Activated T-cell treated with anti-CD3 and anti-CD28 coated beads, Interleukin-2, amount 50 U/mL, for 72 hours (primary cell): ENCODE measurements around the gene YBX1. TPM values are rescaled to one million over a fixed set of nuclear protein-coding genes. Genes with fewer than 3 reads are reported as not detected.

Source experiments
- ATAC-seq, 2 donors: fragments of 150-1000 bp; cut with Tn5 transposase; replicated peaks in 1 of 2; 2 replicates each; pipeline ENCODE4 v1.10.0; 2021; ENCODE audit warnings: moderate library complexity in 2 of 2, mild to moderate bottlenecking in 1 of 2
- DNase-seq, 2 donors: peaks; one replicate each; pipeline ENCODE4 v3.0.0; 2021 to 2022; ENCODE audit warnings: mixed read lengths in 1 of 2
- H3K27ac Mint-ChIP-seq: one replicate; pipeline ENCODE4 v1.8.0; 2022; ENCODE audit warnings: mild to moderate bottlenecking, moderate library complexity, mixed read lengths
- H3K27me3 Mint-ChIP-seq: one replicate; pipeline ENCODE4 v1.8.0; 2022; ENCODE audit warnings: low read depth, mixed read lengths
- H3K36me3 Mint-ChIP-seq, 2 donors: one replicate each; pipeline ENCODE4 v1.8.0; 2022; ENCODE audit warnings: mixed read lengths in 2 of 2, mild to moderate bottlenecking in 1 of 2; ENCODE audit not compliant: insufficient read depth in 2 of 2
- H3K4me1 Mint-ChIP-seq: one replicate; pipeline ENCODE4 v1.8.0; 2022; ENCODE audit warnings: low read depth, mixed read lengths
- H3K4me3 Mint-ChIP-seq, 2 donors: one replicate each; pipeline ENCODE4 v1.8.0; 2022; ENCODE audit warnings: mild to moderate bottlenecking in 2 of 2, mixed read lengths in 2 of 2, moderate library complexity in 2 of 2
- H3K9me3 Mint-ChIP-seq, 2 donors: one replicate each; pipeline ENCODE4 v1.8.0; 2022; ENCODE audit warnings: mixed read lengths in 2 of 2
- total RNA-seq, 2 donors: library from RNA; stranded (reverse); gene quantifications; one replicate each; pipeline ENCODE4 v1.2.3, GENCODE V29; 2022

YBX1 gene
- total RNA-seq = 100 to 1,000 TPM; 486 to 615 TPM

DNA sequence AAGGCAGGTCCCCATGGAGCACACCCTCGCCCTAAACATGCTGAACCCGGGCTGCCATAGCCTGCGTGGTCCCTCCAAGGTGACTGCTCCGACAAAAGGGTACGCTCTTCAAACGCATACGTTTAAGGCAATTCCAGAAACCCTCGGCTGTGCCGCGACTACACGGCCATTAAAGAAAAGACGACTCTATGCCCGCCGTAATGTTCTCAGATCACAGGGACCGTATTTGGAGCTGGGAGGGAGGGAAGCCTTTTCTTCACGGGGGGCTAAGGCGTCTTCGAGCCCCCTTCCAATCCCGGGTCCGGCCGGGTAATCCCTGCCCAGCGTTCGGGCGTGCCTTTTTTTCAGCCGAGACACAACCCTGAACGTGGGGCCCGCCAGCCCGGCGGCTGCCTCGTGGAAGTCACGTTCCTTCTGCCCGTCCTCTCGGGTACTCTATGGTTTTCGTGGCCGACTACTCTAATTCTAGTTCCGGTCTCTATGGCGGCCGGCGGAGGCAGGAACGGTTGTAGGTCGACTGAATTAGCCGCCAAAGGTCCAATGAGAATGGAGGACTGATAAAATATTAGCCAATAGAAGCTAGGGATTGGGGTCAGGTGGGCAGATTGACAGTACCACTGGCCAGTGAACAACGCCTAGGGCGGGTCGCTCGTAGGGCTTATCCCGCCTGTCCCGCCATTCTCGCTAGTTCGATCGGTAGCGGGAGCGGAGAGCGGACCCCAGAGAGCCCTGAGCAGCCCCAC lies at the start of gene YBX1:
Gene YBX1, plus strand, starts transcription at position 678 of the 743 bp plus-strand sequence. CDS start 148 bp downstream, outside the sequence.
- Mint-ChIP-seq H3K36me3 (peaks cover 16 to 19% of the 10 kb centered on the region in 2 donors), H3K9me3 (no peaks in the 10 kb centered on the region), H3K27ac (peak within 1 kb of the TSS; percentile 99), H3K4me1 (peaks cover 49% of the 10 kb centered on the region), H3K4me3 (peak within 1 kb of the TSS; percentile 95 to 99), H3K27me3 (no peaks in the 10 kb centered on the region)
- ATAC-seq = peak; percentile 92 to 93
- DNase-seq = peak; percentile 95 to 96

- Mint-ChIP-seq H3K27me3 (no peaks in the 10 kb centered on the region), H3K9me3 (no peaks in the 10 kb centered on the region), H3K4me1 (no peaks in the 10 kb centered on the region), H3K4me3 (no peak overlapping the region), H3K36me3 (no peaks in the 10 kb centered on the region), H3K27ac (no peak overlapping the region)
- DNase-seq (no peak), ATAC-seq (no peak)
These were observed 43.1 kb upstream of the YBX1 start for GRCh38 chr1:42639116-42639515.

DNA sequence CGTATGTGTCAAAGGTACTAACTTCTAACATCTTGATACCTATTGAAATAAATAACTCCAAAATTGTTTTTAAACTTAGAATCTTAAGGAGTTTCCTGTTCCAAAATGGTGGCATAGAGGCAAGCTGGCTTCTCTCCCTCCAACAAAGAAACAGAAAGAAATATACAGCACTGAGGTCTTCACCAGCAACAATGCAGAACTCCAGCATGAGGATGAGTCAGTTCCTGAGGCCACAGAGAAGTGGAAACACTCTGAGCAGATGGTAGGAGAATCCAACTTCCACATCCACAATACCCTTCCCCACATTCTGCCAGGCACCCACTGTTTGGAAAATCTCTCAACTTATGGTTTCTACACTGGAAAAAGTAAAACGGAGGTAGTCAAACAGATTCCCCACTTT lies 36.2 kb upstream of the YBX1 start:
- H3K36me3 Mint-ChIP-seq = peaks cover 3 to 5% of the 10 kb centered on the region in 2 donors
- no peak overlapping the region for H3K4me3 Mint-ChIP-seq
- H3K9me3 Mint-ChIP-seq = peaks cover 2 to 4% of the 10 kb centered on the region in 2 donors
- H3K4me1 Mint-ChIP-seq = no peaks in the 10 kb centered on the region
- ATAC-seq (no peak), DNase-seq (no peak)
- no peak overlapping the region for H3K27ac Mint-ChIP-seq
- no peaks in the 10 kb centered on the region for H3K27me3 Mint-ChIP-seq

DNA sequence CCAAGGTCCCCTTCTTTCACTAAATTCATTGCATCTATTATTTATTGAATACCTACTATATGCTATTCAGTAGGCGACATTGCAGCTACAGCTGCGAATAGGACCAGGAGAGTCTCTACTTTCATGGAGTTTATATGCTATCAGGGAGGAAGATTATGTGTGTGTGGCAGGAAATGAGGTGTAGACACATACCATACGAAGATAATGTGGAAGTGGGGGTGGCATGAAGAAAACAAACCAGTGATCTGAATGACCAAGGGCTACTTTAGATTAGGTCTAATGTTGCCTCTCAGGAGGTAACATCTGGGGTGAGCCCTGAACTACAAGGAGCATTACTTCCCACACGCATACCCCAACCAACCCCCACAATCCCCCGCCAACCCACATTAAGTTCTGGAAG lies 25.0 kb upstream of the YBX1 start:
- Mint-ChIP-seq H3K4me1 (peaks cover 45% of the 10 kb centered on the region), H3K4me3 (peak overlapping the region; percentile 98 to 99), H3K9me3 (no peaks in the 10 kb centered on the region), H3K27ac (peak overlapping the region; percentile 89), H3K36me3 (peaks cover 12 to 16% of the 10 kb centered on the region in 2 donors), H3K27me3 (no peaks in the 10 kb centered on the region)
- ATAC-seq = no peak
- DNase-seq = no peak

- peaks cover 45% of the 10 kb centered on the region for H3K4me1 Mint-ChIP-seq
- H3K9me3 Mint-ChIP-seq = no peaks in the 10 kb centered on the region
- peak within 1 kb of the TSS; percentile 98 to 99 for H3K4me3 Mint-ChIP-seq
- H3K36me3 Mint-ChIP-seq = peaks cover 12 to 21% of the 10 kb centered on the region in 2 donors
- ATAC-seq (peak; percentile 97), DNase-seq (peak; percentile 94 to 97)
- H3K27ac Mint-ChIP-seq = peak within 1 kb of the TSS; percentile 89
- no peaks in the 10 kb centered on the region for H3K27me3 Mint-ChIP-seq
These were observed 24.0 kb upstream of the YBX1 start, which contains the start of gene PPIH for GRCh38 chr1:42657981-42658876. Gene PPIH (plus strand): TSS chr1:42658423. CDS start chr1:42658447, 24 bp downstream.

DNA sequence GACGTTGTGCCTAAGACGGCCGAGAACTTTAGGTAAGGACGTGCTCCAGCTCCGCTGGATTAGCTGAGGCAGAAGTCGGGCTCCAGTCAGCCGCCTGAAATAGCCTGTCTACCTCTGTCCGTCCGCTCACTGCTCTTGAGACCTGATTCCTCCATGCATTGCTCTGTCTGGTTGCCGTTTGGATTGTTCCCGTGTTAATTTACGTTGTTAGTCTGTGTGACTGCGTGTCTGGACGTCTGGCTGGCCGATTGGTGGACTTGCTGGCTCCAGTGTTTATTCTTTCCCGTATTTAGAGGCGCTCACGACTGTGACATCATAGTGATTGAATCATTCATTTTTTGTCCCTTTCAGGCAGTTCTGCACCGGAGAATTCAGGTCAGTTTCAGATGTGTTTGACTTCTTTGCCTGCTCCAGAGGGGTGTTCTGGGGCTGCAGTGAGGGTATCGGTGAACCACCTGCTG lies 23.3 kb upstream of the YBX1 start:
- peak overlapping the region; percentile 89 for H3K27ac Mint-ChIP-seq
- peaks cover 12 to 23% of the 10 kb centered on the region in 2 donors for H3K36me3 Mint-ChIP-seq
- H3K9me3 Mint-ChIP-seq = no peaks in the 10 kb centered on the region
- H3K27me3 Mint-ChIP-seq = no peaks in the 10 kb centered on the region
- H3K4me1 Mint-ChIP-seq = peaks cover 45% of the 10 kb centered on the region
- DNase-seq = no peak
- ATAC-seq = no peak
- H3K4me3 Mint-ChIP-seq = peak overlapping the region; percentile 98 to 99

DNA sequence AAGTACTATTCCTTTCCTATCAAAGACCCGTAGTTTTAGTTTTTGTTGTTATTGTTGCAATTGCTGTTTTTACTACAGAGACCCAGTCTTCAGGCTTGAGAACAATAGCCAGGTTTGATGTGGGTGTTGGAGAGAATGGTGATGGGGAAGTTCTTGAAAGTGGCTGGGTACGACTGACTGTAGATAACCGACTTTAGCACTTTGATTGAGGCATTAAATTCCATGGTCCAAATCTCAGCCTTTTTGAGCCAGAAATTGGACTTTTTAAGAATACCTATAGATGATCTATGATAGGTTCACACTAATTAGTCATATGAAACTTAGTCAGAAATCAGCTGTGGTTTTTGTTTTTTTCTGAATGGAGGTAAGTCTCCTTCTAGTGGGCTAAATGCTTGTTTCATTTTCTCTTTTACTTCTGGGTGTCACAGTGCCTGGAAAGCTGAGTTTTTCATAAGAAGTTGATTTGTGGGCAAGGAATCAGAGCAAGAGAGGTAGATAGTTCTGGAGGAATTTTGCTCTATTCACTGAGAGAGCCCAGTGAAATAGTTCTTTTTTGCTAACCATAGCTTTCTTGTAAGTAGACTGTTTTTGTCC lies 21.2 kb upstream of the YBX1 start:
- peak; percentile 59 to 62 for ATAC-seq

GRCh38 chr1:42669936-42670335 lies 12.3 kb upstream of the YBX1 start:
- Mint-ChIP-seq H3K4me1 (no peaks in the 10 kb centered on the region), H3K9me3 (no peaks in the 10 kb centered on the region), H3K36me3 (peaks cover 9 to 20% of the 10 kb centered on the region in 2 donors), H3K27me3 (no peaks in the 10 kb centered on the region), H3K27ac (no peak overlapping the region), H3K4me3 (no peak overlapping the region)
- no peak for DNase-seq
- ATAC-seq = no peak

More for the DNA sequence above, 21.2 kb upstream of the YBX1 start:
- Mint-ChIP-seq H3K27ac (peak overlapping the region; percentile 92), H3K27me3 (no peaks in the 10 kb centered on the region), H3K36me3 (peaks cover 15 to 27% of the 10 kb centered on the region in 2 donors), H3K4me1 (peaks cover 45% of the 10 kb centered on the region), H3K4me3 (peak overlapping the region; percentile 66 to 76), H3K9me3 (no peaks in the 10 kb centered on the region)
- DNase-seq = no peak

GRCh38 chr1:42670425-42670824 lies 11.8 kb upstream of the YBX1 start:
- H3K36me3 Mint-ChIP-seq = peaks cover 9 to 20% of the 10 kb centered on the region in 2 donors
- ATAC-seq = no peak
- H3K27ac Mint-ChIP-seq = no peak overlapping the region

DNA sequence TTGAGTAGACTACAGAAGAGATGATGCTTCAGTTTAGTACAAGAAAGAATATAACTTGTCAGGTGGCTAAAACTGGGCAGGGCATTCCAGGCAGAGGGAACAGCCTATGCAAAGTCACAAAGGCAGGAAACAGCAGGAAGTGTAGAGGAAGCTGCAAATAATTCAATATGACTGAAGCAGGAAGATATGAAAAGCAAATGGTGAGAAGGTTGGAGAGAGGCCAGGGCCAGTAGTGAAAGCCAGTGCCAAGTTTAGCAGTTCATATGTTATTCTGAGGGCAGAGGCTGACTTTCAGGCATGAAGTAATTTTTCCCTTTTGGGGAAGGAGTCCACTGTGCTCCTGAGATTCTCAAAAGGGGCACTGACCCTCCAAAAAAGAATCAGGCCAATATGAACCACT lies 8.0 kb upstream of the YBX1 start:
- no peaks in the 10 kb centered on the region for H3K4me1 Mint-ChIP-seq
- H3K36me3 Mint-ChIP-seq = peaks cover 6 to 7% of the 10 kb centered on the region in 2 donors
- peak overlapping the region; percentile 16 for H3K27ac Mint-ChIP-seq
- ATAC-seq = no peak
- no peaks in the 10 kb centered on the region for H3K9me3 Mint-ChIP-seq
- no peak overlapping the region for H3K4me3 Mint-ChIP-seq
- no peaks in the 10 kb centered on the region for H3K27me3 Mint-ChIP-seq
- no peak for DNase-seq

More at GRCh38 chr1:42670425-42670824, 11.8 kb upstream of the YBX1 start:
- no peak overlapping the region for H3K4me3 Mint-ChIP-seq
- DNase-seq = no peak
- no peaks in the 10 kb centered on the region for H3K27me3 Mint-ChIP-seq
- H3K9me3 Mint-ChIP-seq = no peaks in the 10 kb centered on the region
- H3K4me1 Mint-ChIP-seq = no peaks in the 10 kb centered on the region

- no peak for ATAC-seq
- Mint-ChIP-seq H3K36me3 (peaks cover 6 to 7% of the 10 kb centered on the region in 2 donors), H3K4me3 (no peak overlapping the region), H3K27ac (peak overlapping the region; percentile 16), H3K9me3 (no peaks in the 10 kb centered on the region), H3K27me3 (no peaks in the 10 kb centered on the region), H3K4me1 (peaks cover under 1% of the 10 kb centered on the region)
- no peak for DNase-seq
These were observed 7.5 kb upstream of the YBX1 start for GRCh38 chr1:42674682-42675081.

- ATAC-seq = no peak
- Mint-ChIP-seq H3K27me3 (no peaks in the 10 kb centered on the region), H3K27ac (no peak overlapping the region), H3K36me3 (peaks cover 5 to 6% of the 10 kb centered on the region in 2 donors), H3K4me1 (peaks cover 9% of the 10 kb centered on the region), H3K4me3 (no peak overlapping the region), H3K9me3 (no peaks in the 10 kb centered on the region)
- no peak for DNase-seq
These were observed 6.8 kb upstream of the YBX1 start for GRCh38 chr1:42675467-42675866.
